ENCODE results near the gene TMEM54. TPM values are rescaled to one million over a fixed set of nuclear protein-coding genes. Genes with fewer than 3 reads are reported as not detected.

TMEM54 gene
- total RNA-seq: 0.78 and 1.0 TPM in 2 replicates

GRCh38 chr1:32900956-32901822, at the start of gene TMEM54:
TMEM54 (minus strand) TSS chr1:32901389; CDS start chr1:32901238, 151 bp downstream.
- intact Hi-C loops (cut with micrococcal nuclease): no loop called here
- H3K4me3 Mint-ChIP-seq: peak within 1 kb of the TSS; percentile 78
- peaks cover 5% of the 10 kb centered on the region for H3K4me1 Mint-ChIP-seq (ENCODE audit: low read depth)
- peaks cover 56% of the 10 kb centered on the region for H3K27me3 Mint-ChIP-seq (ENCODE audit: insufficient read depth)
- DNase-seq (ENCODE audit: low spot score): no peak
- peak within 1 kb of the TSS; percentile 18 for H3K27ac Mint-ChIP-seq
- no peaks in the 10 kb centered on the region for H3K36me3 Mint-ChIP-seq (ENCODE audit: low read depth)
- H3K9me3 Mint-ChIP-seq: no peaks in the 10 kb centered on the region

- no peak overlapping the region for H3K4me3 Mint-ChIP-seq
- H3K4me1 Mint-ChIP-seq (ENCODE audit: low read depth): peaks cover 37% of the 10 kb centered on the region
- DNase-seq (ENCODE audit: low spot score): no peak
- H3K27me3 Mint-ChIP-seq (ENCODE audit: insufficient read depth): no peaks in the 10 kb centered on the region
- peaks cover 45% of the 10 kb centered on the region for H3K36me3 Mint-ChIP-seq (ENCODE audit: low read depth)
- no peak overlapping the region for H3K27ac Mint-ChIP-seq
- no peaks in the 10 kb centered on the region for H3K9me3 Mint-ChIP-seq
- intact Hi-C loops (cut with micrococcal nuclease): no loop called here
These were observed 48.3 kb upstream of the TMEM54 start for GRCh38 chr1:32949519-32949918.

GRCh38 chr1:32948905-32949304, 47.7 kb upstream of the TMEM54 start:
- H3K36me3 Mint-ChIP-seq (ENCODE audit: low read depth): peaks cover 51% of the 10 kb centered on the region
- intact Hi-C loops (cut with micrococcal nuclease): no loop called here
- H3K27ac Mint-ChIP-seq: peak overlapping the region; percentile 67
- H3K4me3 Mint-ChIP-seq: no peak overlapping the region
- no peaks in the 10 kb centered on the region for H3K27me3 Mint-ChIP-seq (ENCODE audit: insufficient read depth)
- no peaks in the 10 kb centered on the region for H3K9me3 Mint-ChIP-seq
- DNase-seq (ENCODE audit: low spot score): no peak
- peaks cover 43% of the 10 kb centered on the region for H3K4me1 Mint-ChIP-seq (ENCODE audit: low read depth)

- Mint-ChIP-seq H3K4me1 (ENCODE audit: low read depth) (peaks cover 43% of the 10 kb centered on the region), H3K9me3 (no peaks in the 10 kb centered on the region), H3K4me3 (no peak overlapping the region), H3K36me3 (ENCODE audit: low read depth) (peaks cover 52% of the 10 kb centered on the region), H3K27me3 (ENCODE audit: insufficient read depth) (no peaks in the 10 kb centered on the region), H3K27ac (no peak overlapping the region)
- DNase-seq (ENCODE audit: low spot score): no peak
- intact Hi-C loops (cut with micrococcal nuclease): no loop called here
These were observed 47.2 kb upstream of the TMEM54 start for GRCh38 chr1:32948390-32948722.

- no peak for DNase-seq (ENCODE audit: low spot score)
- Mint-ChIP-seq H3K4me3 (no peak overlapping the region), H3K4me1 (ENCODE audit: low read depth) (peaks cover 44% of the 10 kb centered on the region), H3K27ac (no peak overlapping the region), H3K36me3 (ENCODE audit: low read depth) (peaks cover 52% of the 10 kb centered on the region), H3K27me3 (ENCODE audit: insufficient read depth) (no peaks in the 10 kb centered on the region), H3K9me3 (no peaks in the 10 kb centered on the region)
- intact Hi-C loops (cut with micrococcal nuclease): no loop called here
These were observed 46.6 kb upstream of the TMEM54 start for GRCh38 chr1:32947669-32948389.

GRCh38 chr1:32946413-32946812, 45.2 kb upstream of the TMEM54 start:
- Mint-ChIP-seq H3K27ac (peak overlapping the region; percentile 43), H3K27me3 (ENCODE audit: insufficient read depth) (no peaks in the 10 kb centered on the region), H3K36me3 (ENCODE audit: low read depth) (peaks cover 59% of the 10 kb centered on the region), H3K9me3 (no peaks in the 10 kb centered on the region), H3K4me3 (no peak overlapping the region), H3K4me1 (ENCODE audit: low read depth) (peaks cover 44% of the 10 kb centered on the region)
- no peak for DNase-seq (ENCODE audit: low spot score)
- intact Hi-C loops (cut with micrococcal nuclease): no loop called here

- Mint-ChIP-seq H3K9me3 (no peaks in the 10 kb centered on the region), H3K4me3 (no peak overlapping the region), H3K27ac (no peak overlapping the region), H3K27me3 (ENCODE audit: insufficient read depth) (no peaks in the 10 kb centered on the region), H3K4me1 (ENCODE audit: low read depth) (peaks cover 54% of the 10 kb centered on the region), H3K36me3 (ENCODE audit: low read depth) (peaks cover 66% of the 10 kb centered on the region)
- intact Hi-C loops (cut with micrococcal nuclease): no loop called here
- DNase-seq (ENCODE audit: low spot score): no peak
These were observed 43.0 kb upstream of the TMEM54 start for GRCh38 chr1:32944180-32944579.

GRCh38 chr1:32939655-32940371, 38.6 kb upstream of the TMEM54 start:
- Mint-ChIP-seq H3K4me1 (ENCODE audit: low read depth) (peaks cover 70% of the 10 kb centered on the region), H3K27ac (peak overlapping the region; percentile 59), H3K27me3 (ENCODE audit: insufficient read depth) (no peaks in the 10 kb centered on the region), H3K4me3 (peak overlapping the region; percentile 44), H3K36me3 (ENCODE audit: low read depth) (peaks cover 62% of the 10 kb centered on the region), H3K9me3 (no peaks in the 10 kb centered on the region)
- intact Hi-C loops (cut with micrococcal nuclease): loop anchor here (2.0 kb wide), 1 partner anchor 23 kb away; no protein-coding TSS in a partner anchor
- DNase-seq (ENCODE audit: low spot score): no peak

GRCh38 chr1:32937061-32937460, 35.9 kb upstream of the TMEM54 start:
- no peaks in the 10 kb centered on the region for H3K9me3 Mint-ChIP-seq
- no peak overlapping the region for H3K4me3 Mint-ChIP-seq
- H3K27ac Mint-ChIP-seq: peak overlapping the region; percentile 56
- no peaks in the 10 kb centered on the region for H3K27me3 Mint-ChIP-seq (ENCODE audit: insufficient read depth)
- intact Hi-C loops (cut with micrococcal nuclease): no loop called here
- peaks cover 70% of the 10 kb centered on the region for H3K4me1 Mint-ChIP-seq (ENCODE audit: low read depth)
- DNase-seq (ENCODE audit: low spot score): no peak
- H3K36me3 Mint-ChIP-seq (ENCODE audit: low read depth): peaks cover 48% of the 10 kb centered on the region

GRCh38 chr1:32934535-32934934, 33.3 kb upstream of the TMEM54 start:
- no peak for DNase-seq (ENCODE audit: low spot score)
- intact Hi-C loops (cut with micrococcal nuclease): no loop called here
- no peak overlapping the region for H3K4me3 Mint-ChIP-seq
- H3K27me3 Mint-ChIP-seq (ENCODE audit: insufficient read depth): no peaks in the 10 kb centered on the region
- H3K4me1 Mint-ChIP-seq (ENCODE audit: low read depth): peaks cover 56% of the 10 kb centered on the region
- no peaks in the 10 kb centered on the region for H3K9me3 Mint-ChIP-seq
- peaks cover 44% of the 10 kb centered on the region for H3K36me3 Mint-ChIP-seq (ENCODE audit: low read depth)
- H3K27ac Mint-ChIP-seq: no peak overlapping the region

- H3K9me3 Mint-ChIP-seq: no peaks in the 10 kb centered on the region
- H3K27ac Mint-ChIP-seq: no peak overlapping the region
- H3K4me3 Mint-ChIP-seq: no peak overlapping the region
- H3K27me3 Mint-ChIP-seq (ENCODE audit: insufficient read depth): no peaks in the 10 kb centered on the region
- peaks cover 49% of the 10 kb centered on the region for H3K4me1 Mint-ChIP-seq (ENCODE audit: low read depth)
- H3K36me3 Mint-ChIP-seq (ENCODE audit: low read depth): peaks cover 40% of the 10 kb centered on the region
- DNase-seq (ENCODE audit: low spot score): no peak
- intact Hi-C loops (cut with micrococcal nuclease): loop anchor here (1.0 to 2.0 kb wide), 4 partner anchors 73 to 152 kb away; partner anchors contain the start of gene AZIN2
These were observed 32.6 kb upstream of the TMEM54 start for GRCh38 chr1:32933742-32934322.

GRCh38 chr1:32931760-32932159, 30.6 kb upstream of the TMEM54 start:
- no peak for DNase-seq (ENCODE audit: low spot score)
- no peak overlapping the region for H3K27ac Mint-ChIP-seq
- intact Hi-C loops (cut with micrococcal nuclease): loop anchor here (2.0 kb wide), 1 partner anchor 149 kb away; the partner anchor contains the start of gene AZIN2
- H3K4me3 Mint-ChIP-seq: no peak overlapping the region
- no peaks in the 10 kb centered on the region for H3K9me3 Mint-ChIP-seq
- H3K36me3 Mint-ChIP-seq (ENCODE audit: low read depth): peaks cover 26% of the 10 kb centered on the region
- peaks cover 28% of the 10 kb centered on the region for H3K4me1 Mint-ChIP-seq (ENCODE audit: low read depth)
- peaks cover 3% of the 10 kb centered on the region for H3K27me3 Mint-ChIP-seq (ENCODE audit: insufficient read depth)

Data from activated T-helper 1 cell treated with anti-CD3 and anti-CD28 coated beads, Interleukin-12 subunit alpha, Interleukin-12 subunit beta, Interleukin-2, Interleukin-4 antibody, amounts not matched to agents 30 ng/mL and 10 ng/mL and 1 ng/mL, durations not matched to agents 14 hours and 24 hours and 36 hours (primary cell).